Measurements from ENCODE around the gene SAMM50. TPM values are rescaled to one million over a fixed set of nuclear protein-coding genes. Genes with fewer than 3 reads are reported as not detected.

SAMM50 gene
- polyA plus RNA-seq, 4 donors = 45.4 to 66.9 (median 56.4) TPM

GRCh38 chr22:43969021-43969878 lies 14.0 kb downstream of the SAMM50 start:
- FAIRE-seq = no peak
- H3K4me1 ChIP-seq (ENCODE audit: control insufficient read depth in 3 of 3, insufficient read depth in 2 of 3, low read depth in 1 of 3, low read length in 2 of 3) = no peaks in the 10 kb centered on the region
- no peaks in the 10 kb centered on the region for H3K9me3 ChIP-seq (ENCODE audit: control insufficient read depth in 2 of 2, insufficient read depth in 1 of 2, low read depth in 1 of 2, low read length in 1 of 2)
- H3K27me3 ChIP-seq (ENCODE audit: control insufficient read depth in 3 of 3, insufficient read depth in 3 of 3, low read length in 3 of 3) = no peaks in the 10 kb centered on the region
- DNase-seq = no peak
- H3K4me3 ChIP-seq (ENCODE audit: low read depth in 1 of 3, low read length in 3 of 3) = no peak overlapping the region
- H3K27ac ChIP-seq (ENCODE audit: low read depth in 1 of 3, low read length in 2 of 3) = no peak overlapping the region
- 93 to 95% (median 94%) methylated on average over 19 of the region's 19 CpGs for WGBS, 3 donors
- peaks cover 22 to 60% (median 35%) of the 10 kb centered on the region in 3 donors for H3K36me3 ChIP-seq (ENCODE audit: control insufficient read depth in 3 of 3, insufficient read depth in 2 of 3, low read depth in 1 of 3, low read length in 3 of 3)

- Histone ChIP-seq H3K4me1 (ENCODE audit: control insufficient read depth in 3 of 3, insufficient read depth in 2 of 3, low read depth in 1 of 3, low read length in 2 of 3) (no peaks in the 10 kb centered on the region), H3K27ac (ENCODE audit: low read depth in 1 of 3, low read length in 2 of 3) (peak overlapping the region; percentile 19 to 39 (median 24)), H3K4me3 (ENCODE audit: low read depth in 1 of 3, low read length in 3 of 3) (no peak overlapping the region), H3K27me3 (ENCODE audit: control insufficient read depth in 3 of 3, insufficient read depth in 3 of 3, low read length in 3 of 3) (no peaks in the 10 kb centered on the region), H3K9me3 (ENCODE audit: control insufficient read depth in 2 of 2, insufficient read depth in 1 of 2, low read depth in 1 of 2, low read length in 1 of 2) (no peaks in the 10 kb centered on the region), H3K36me3 (ENCODE audit: control insufficient read depth in 3 of 3, insufficient read depth in 2 of 3, low read depth in 1 of 3, low read length in 3 of 3) (peaks cover 15 to 60% (median 31%) of the 10 kb centered on the region in 3 donors)
- no peak for FAIRE-seq
- 51 to 78% (median 51%) methylated on average over 8 of the region's 8 CpGs for WGBS, 3 donors
- peak; percentile 72 to 95 for DNase-seq
Measured at GRCh38 chr22:43969989-43970755, 14.9 kb downstream of the SAMM50 start.

- Histone ChIP-seq H3K27me3 (ENCODE audit: control insufficient read depth in 3 of 3, insufficient read depth in 3 of 3, low read length in 3 of 3) (no peaks in the 10 kb centered on the region), H3K4me1 (ENCODE audit: control insufficient read depth in 3 of 3, insufficient read depth in 2 of 3, low read depth in 1 of 3, low read length in 2 of 3) (no peaks in the 10 kb centered on the region), H3K9me3 (ENCODE audit: control insufficient read depth in 2 of 2, insufficient read depth in 1 of 2, low read depth in 1 of 2, low read length in 1 of 2) (no peaks in the 10 kb centered on the region), H3K36me3 (ENCODE audit: control insufficient read depth in 3 of 3, insufficient read depth in 2 of 3, low read depth in 1 of 3, low read length in 3 of 3) (peaks cover 19 to 60% (median 33%) of the 10 kb centered on the region in 3 donors), H3K27ac (ENCODE audit: low read depth in 1 of 3, low read length in 2 of 3) (no peak overlapping the region), H3K4me3 (ENCODE audit: low read depth in 1 of 3, low read length in 3 of 3) (no peak overlapping the region)
- 91 to 96% (median 92%) methylated on average over 8 of the region's 8 CpGs for WGBS, 3 donors
- no peak for DNase-seq
- FAIRE-seq = no peak
Measured at GRCh38 chr22:43971112-43971511, 15.9 kb downstream of the SAMM50 start.

GRCh38 chr22:43972931-43973462 lies 17.8 kb downstream of the SAMM50 start:
- no peak for FAIRE-seq

GRCh38 chr22:43974028-43974545 lies 18.8 kb downstream of the SAMM50 start:
- Histone ChIP-seq H3K27ac (ENCODE audit: low read depth in 1 of 3, low read length in 2 of 3) (no peak overlapping the region), H3K4me3 (ENCODE audit: low read depth in 1 of 3, low read length in 3 of 3) (no peak overlapping the region), H3K9me3 (ENCODE audit: control insufficient read depth in 2 of 2, insufficient read depth in 1 of 2, low read depth in 1 of 2, low read length in 1 of 2) (no peaks in the 10 kb centered on the region), H3K4me1 (ENCODE audit: control insufficient read depth in 3 of 3, insufficient read depth in 2 of 3, low read depth in 1 of 3, low read length in 2 of 3) (no peaks in the 10 kb centered on the region), H3K36me3 (ENCODE audit: control insufficient read depth in 3 of 3, insufficient read depth in 2 of 3, low read depth in 1 of 3, low read length in 3 of 3) (peaks cover 28 to 65% (median 31%) of the 10 kb centered on the region in 3 donors), H3K27me3 (ENCODE audit: control insufficient read depth in 3 of 3, insufficient read depth in 3 of 3, low read length in 3 of 3) (no peaks in the 10 kb centered on the region)
- no peak for FAIRE-seq
- DNase-seq = no peak
- WGBS, 3 donors = 94% methylated on average over 19 of the region's 19 CpGs

More at GRCh38 chr22:43972931-43973462, 17.8 kb downstream of the SAMM50 start:
- no peak for DNase-seq
- no peaks in the 10 kb centered on the region for H3K4me1 ChIP-seq (ENCODE audit: control insufficient read depth in 3 of 3, insufficient read depth in 2 of 3, low read depth in 1 of 3, low read length in 2 of 3)
- H3K9me3 ChIP-seq (ENCODE audit: control insufficient read depth in 2 of 2, insufficient read depth in 1 of 2, low read depth in 1 of 2, low read length in 1 of 2) = no peaks in the 10 kb centered on the region
- H3K4me3 ChIP-seq (ENCODE audit: low read depth in 1 of 3, low read length in 3 of 3) = no peak overlapping the region
- 95 to 97% (median 96%) methylated on average over 10 of the region's 10 CpGs for WGBS, 3 donors
- no peaks in the 10 kb centered on the region for H3K27me3 ChIP-seq (ENCODE audit: control insufficient read depth in 3 of 3, insufficient read depth in 3 of 3, low read length in 3 of 3)
- no peak overlapping the region for H3K27ac ChIP-seq (ENCODE audit: low read depth in 1 of 3, low read length in 2 of 3)
- peaks cover 27 to 64% (median 34%) of the 10 kb centered on the region in 3 donors for H3K36me3 ChIP-seq (ENCODE audit: control insufficient read depth in 3 of 3, insufficient read depth in 2 of 3, low read depth in 1 of 3, low read length in 3 of 3)

- no peaks in the 10 kb centered on the region for H3K9me3 ChIP-seq (ENCODE audit: control insufficient read depth in 2 of 2, insufficient read depth in 1 of 2, low read depth in 1 of 2, low read length in 1 of 2)
- no peaks in the 10 kb centered on the region for H3K4me1 ChIP-seq (ENCODE audit: control insufficient read depth in 3 of 3, insufficient read depth in 2 of 3, low read depth in 1 of 3, low read length in 2 of 3)
- H3K27me3 ChIP-seq (ENCODE audit: control insufficient read depth in 3 of 3, insufficient read depth in 3 of 3, low read length in 3 of 3) = no peaks in the 10 kb centered on the region
- DNase-seq (no peak), FAIRE-seq (no peak)
- H3K4me3 ChIP-seq (ENCODE audit: low read depth in 1 of 3, low read length in 3 of 3) = no peak overlapping the region
- peaks cover 28 to 68% (median 32%) of the 10 kb centered on the region in 3 donors for H3K36me3 ChIP-seq (ENCODE audit: control insufficient read depth in 3 of 3, insufficient read depth in 2 of 3, low read depth in 1 of 3, low read length in 3 of 3)
- H3K27ac ChIP-seq (ENCODE audit: low read depth in 1 of 3, low read length in 2 of 3) = no peak overlapping the region
- 73 to 95% (median 90%) methylated on average over 4 of the region's 4 CpGs for WGBS, 3 donors
Measured at GRCh38 chr22:43975041-43975440, 19.8 kb downstream of the SAMM50 start.

- Histone ChIP-seq H3K27ac (ENCODE audit: low read depth in 1 of 3, low read length in 2 of 3) (no peak overlapping the region), H3K9me3 (ENCODE audit: control insufficient read depth in 2 of 2, insufficient read depth in 1 of 2, low read depth in 1 of 2, low read length in 1 of 2) (no peaks in the 10 kb centered on the region), H3K4me3 (ENCODE audit: low read depth in 1 of 3, low read length in 3 of 3) (no peak overlapping the region), H3K4me1 (ENCODE audit: control insufficient read depth in 3 of 3, insufficient read depth in 2 of 3, low read depth in 1 of 3, low read length in 2 of 3) (no peaks in the 10 kb centered on the region), H3K27me3 (ENCODE audit: control insufficient read depth in 3 of 3, insufficient read depth in 3 of 3, low read length in 3 of 3) (no peaks in the 10 kb centered on the region), H3K36me3 (ENCODE audit: control insufficient read depth in 3 of 3, insufficient read depth in 2 of 3, low read depth in 1 of 3, low read length in 3 of 3) (peaks cover 32 to 73% (median 33%) of the 10 kb centered on the region in 3 donors)
- DNase-seq (no peak), FAIRE-seq (no peak)
- WGBS, 3 donors = 90 to 91% (median 91%) methylated on average over 19 of the region's 19 CpGs
Measured at GRCh38 chr22:43976861-43977795, 21.9 kb downstream of the SAMM50 start.

Measured in small intestine (tissue), 7 donors.